Dendritic cell treated with granulocyte-macrophage colony-stimulating factor and Interleukin-4, amounts not matched to agents 40 ng/mL and 50 ng/mL, for 4 days (primary cell): ENCODE results near the gene MICAL3.
"Not testable (repeated sequence)": the region's sequence is repeated elsewhere in the genome, so short reads cannot be mapped to it uniquely, and the experiment has no call there.

Source experiments
- H3K27ac Mint-ChIP-seq: one replicate; pipeline ENCODE4 v1.8.0; 2022; ENCODE audit warnings: mild to moderate bottlenecking, mixed read lengths
- H3K27me3 Mint-ChIP-seq: one replicate; pipeline ENCODE4 v1.8.0; 2022; ENCODE audit warnings: mild to moderate bottlenecking, mixed read lengths
- H3K36me3 Mint-ChIP-seq: one replicate; pipeline ENCODE4 v1.8.0; 2022; ENCODE audit warnings: low read depth, mixed read lengths
- H3K4me1 Mint-ChIP-seq: one replicate; pipeline ENCODE4 v1.8.0; 2022; ENCODE audit warnings: low read depth, mixed read lengths
- H3K4me3 Mint-ChIP-seq: one replicate; pipeline ENCODE4 v1.8.0; 2022; ENCODE audit warnings: mild to moderate bottlenecking, moderate library complexity, mixed read lengths
- H3K9me3 Mint-ChIP-seq: one replicate; pipeline ENCODE4 v1.8.0; 2022; ENCODE audit warnings: mixed read lengths
- intact Hi-C: fragments of 100-400 bp; cut with micrococcal nuclease; formaldehyde crosslinking; loops from one replicate; pipeline ENCODE4 v1.15.0; 2022

Gene MICAL3

DNA sequence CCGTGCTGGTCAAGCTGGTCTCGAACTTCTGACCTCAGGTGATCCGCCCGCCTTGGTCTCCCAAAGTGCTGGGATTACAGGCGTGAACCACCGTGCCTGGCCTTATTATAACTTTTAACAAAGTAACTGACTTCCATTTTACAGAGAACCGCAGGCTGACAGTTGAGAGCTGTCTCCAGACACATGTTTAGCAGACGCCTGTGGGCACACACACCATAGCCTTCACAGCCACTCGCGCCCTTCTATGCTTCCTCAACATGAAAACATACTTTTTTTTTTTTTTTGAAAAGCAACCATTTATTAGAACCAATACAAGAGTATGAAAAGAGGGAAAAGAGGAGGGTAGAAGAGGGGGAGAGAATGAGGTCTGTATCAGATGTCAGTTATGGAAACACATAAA, 260.9 kb downstream of the MICAL3 start:
- Mint-ChIP-seq H3K4me1 (peaks cover 70% of the 10 kb centered on the region), H3K36me3 (peaks cover 28% of the 10 kb centered on the region), H3K27ac (peak overlapping the region; percentile 28)
- H3K27me3 Mint-ChIP-seq, intact Hi-C loops, H3K4me3 Mint-ChIP-seq, H3K9me3 Mint-ChIP-seq: not testable (repeated sequence)

GRCh38 chr22:17761138-17761488, 263.2 kb downstream of the MICAL3 start:
- Mint-ChIP-seq H3K27ac (peak overlapping the region; percentile 85), H3K9me3 (no peaks in the 10 kb centered on the region), H3K36me3 (peaks cover 32% of the 10 kb centered on the region), H3K4me1 (peaks cover 76% of the 10 kb centered on the region), H3K4me3 (peak overlapping the region; percentile 59), H3K27me3 (no peaks in the 10 kb centered on the region)
- intact Hi-C loops: loop anchor here (2.0 kb wide), 1 partner anchor 20 kb away; no protein-coding TSS in a partner anchor

- peaks cover 68% of the 10 kb centered on the region for H3K36me3 Mint-ChIP-seq
- H3K4me1 Mint-ChIP-seq: peaks cover 75% of the 10 kb centered on the region
- H3K4me3 Mint-ChIP-seq: peak overlapping the region; percentile 27
- no peaks in the 10 kb centered on the region for H3K27me3 Mint-ChIP-seq
- peak overlapping the region; percentile 78 for H3K27ac Mint-ChIP-seq
- intact Hi-C loops: no loop called here
- H3K9me3 Mint-ChIP-seq: no peaks in the 10 kb centered on the region
Observed at GRCh38 chr22:17754233-17754925, 270.0 kb downstream of the MICAL3 start.

GRCh38 chr22:17753401-17753989, 270.9 kb downstream of the MICAL3 start:
- peak overlapping the region; percentile 78 for H3K27ac Mint-ChIP-seq
- no peaks in the 10 kb centered on the region for H3K27me3 Mint-ChIP-seq
- no peak overlapping the region for H3K4me3 Mint-ChIP-seq
- H3K9me3 Mint-ChIP-seq: no peaks in the 10 kb centered on the region
- intact Hi-C loops: loop anchor here (2.0 kb wide), 1 partner anchor 27 kb away; no protein-coding TSS in a partner anchor
- peaks cover 74% of the 10 kb centered on the region for H3K36me3 Mint-ChIP-seq
- H3K4me1 Mint-ChIP-seq: peaks cover 72% of the 10 kb centered on the region

DNA sequence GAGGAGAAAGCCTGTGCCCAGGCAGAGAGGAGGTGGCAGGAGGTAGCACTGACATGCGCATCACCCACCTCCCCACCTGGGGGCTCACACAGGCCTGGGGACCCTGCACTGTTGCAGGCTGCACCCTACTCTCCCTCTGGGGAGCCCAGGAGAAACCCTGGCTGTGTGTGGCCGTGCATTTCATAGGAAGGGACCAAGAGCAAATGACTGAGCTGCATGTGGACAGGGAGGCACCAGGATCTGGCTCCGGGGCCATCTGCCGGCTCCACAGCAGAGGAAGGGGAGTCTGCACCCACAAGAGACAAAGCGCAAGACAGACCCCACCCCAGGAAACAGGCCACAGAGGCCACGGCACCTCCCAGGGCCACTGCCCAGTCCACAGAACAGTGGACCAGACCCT, 272.8 kb downstream of the MICAL3 start:
- Mint-ChIP-seq H3K4me1 (peaks cover 56% of the 10 kb centered on the region), H3K4me3 (no peak overlapping the region), H3K36me3 (peaks cover 81% of the 10 kb centered on the region), H3K27ac (peak overlapping the region; percentile 78), H3K9me3 (no peaks in the 10 kb centered on the region), H3K27me3 (no peaks in the 10 kb centered on the region)
- intact Hi-C loops: no loop called here

DNA sequence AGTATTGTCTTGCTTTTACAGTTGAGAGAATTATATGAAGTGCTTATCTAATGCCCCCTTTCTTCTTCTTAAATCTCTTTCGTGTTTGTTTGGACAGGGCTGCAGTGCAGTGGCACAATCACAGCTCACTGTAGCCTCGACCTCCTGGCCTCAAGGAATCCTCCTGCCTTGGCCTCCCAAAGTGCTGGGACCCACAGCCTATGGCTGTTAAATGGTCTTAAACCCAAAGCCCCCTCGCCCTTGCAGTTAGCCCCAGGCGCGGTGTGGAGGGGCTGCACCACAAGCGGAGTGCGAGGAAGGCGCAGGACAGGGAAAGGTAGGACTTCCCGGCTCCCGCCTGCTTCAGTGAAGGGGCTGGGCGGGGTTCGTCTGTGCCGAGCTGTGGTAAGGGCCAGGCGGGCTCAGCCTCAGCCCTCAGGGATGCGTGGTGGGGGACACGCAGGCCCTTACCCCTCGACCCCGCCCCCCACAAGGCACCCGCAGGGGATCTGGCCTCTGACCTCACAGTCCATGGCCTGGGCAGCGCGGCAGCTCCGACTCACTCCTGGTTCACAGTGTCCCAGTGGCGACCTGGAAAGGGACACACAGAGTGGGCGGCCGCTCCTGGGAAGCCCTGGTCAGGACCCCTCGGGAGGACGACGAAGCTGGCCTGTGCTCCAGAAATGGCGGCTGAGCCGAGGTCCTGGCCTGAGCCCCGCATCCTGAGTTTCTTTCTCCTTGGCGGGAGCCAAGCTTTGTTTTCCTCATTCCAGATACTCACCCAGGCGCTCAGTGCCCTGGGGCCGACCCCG, 274.6 kb downstream of the MICAL3 start:
- H3K9me3 Mint-ChIP-seq: no peaks in the 10 kb centered on the region
- peak overlapping the region; percentile 61 for H3K27ac Mint-ChIP-seq
- no peak overlapping the region for H3K4me3 Mint-ChIP-seq
- intact Hi-C loops: no loop called here
- H3K27me3 Mint-ChIP-seq: no peaks in the 10 kb centered on the region
- H3K4me1 Mint-ChIP-seq: peaks cover 46% of the 10 kb centered on the region
- H3K36me3 Mint-ChIP-seq: peaks cover 76% of the 10 kb centered on the region

- intact Hi-C loops: no loop called here
- no peak overlapping the region for H3K4me3 Mint-ChIP-seq
- H3K36me3 Mint-ChIP-seq: peaks cover 76% of the 10 kb centered on the region
- no peaks in the 10 kb centered on the region for H3K27me3 Mint-ChIP-seq
- H3K4me1 Mint-ChIP-seq: peaks cover 35% of the 10 kb centered on the region
- H3K27ac Mint-ChIP-seq: no peak overlapping the region
- no peaks in the 10 kb centered on the region for H3K9me3 Mint-ChIP-seq
Observed at GRCh38 chr22:17748555-17749353, 275.6 kb downstream of the MICAL3 start.

DNA sequence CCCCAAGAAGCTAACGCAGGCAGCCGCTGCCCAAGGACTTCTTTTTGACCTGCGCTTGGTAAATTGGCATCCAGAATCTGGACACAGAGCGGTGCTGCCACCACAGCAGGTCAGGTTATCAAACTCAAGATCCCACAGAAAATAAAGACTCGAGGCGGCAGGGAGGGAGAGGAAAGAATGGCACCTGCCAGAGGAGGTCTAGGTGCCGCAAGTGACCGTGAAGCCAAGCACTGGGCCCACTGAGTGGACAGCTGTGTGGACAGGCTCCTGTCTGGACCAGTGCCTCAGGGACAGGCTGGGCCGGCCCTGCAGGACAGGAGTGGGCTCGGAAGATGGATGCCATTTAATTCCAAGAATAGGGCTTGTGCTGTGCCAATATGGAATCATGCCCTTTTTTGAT, 277.4 kb downstream of the MICAL3 start:
- peak overlapping the region; percentile 53 for H3K27ac Mint-ChIP-seq
- intact Hi-C loops: no loop called here
- no peaks in the 10 kb centered on the region for H3K27me3 Mint-ChIP-seq
- H3K9me3 Mint-ChIP-seq: no peaks in the 10 kb centered on the region
- H3K4me3 Mint-ChIP-seq: no peak overlapping the region
- peaks cover 21% of the 10 kb centered on the region for H3K4me1 Mint-ChIP-seq
- H3K36me3 Mint-ChIP-seq: peaks cover 87% of the 10 kb centered on the region

DNA sequence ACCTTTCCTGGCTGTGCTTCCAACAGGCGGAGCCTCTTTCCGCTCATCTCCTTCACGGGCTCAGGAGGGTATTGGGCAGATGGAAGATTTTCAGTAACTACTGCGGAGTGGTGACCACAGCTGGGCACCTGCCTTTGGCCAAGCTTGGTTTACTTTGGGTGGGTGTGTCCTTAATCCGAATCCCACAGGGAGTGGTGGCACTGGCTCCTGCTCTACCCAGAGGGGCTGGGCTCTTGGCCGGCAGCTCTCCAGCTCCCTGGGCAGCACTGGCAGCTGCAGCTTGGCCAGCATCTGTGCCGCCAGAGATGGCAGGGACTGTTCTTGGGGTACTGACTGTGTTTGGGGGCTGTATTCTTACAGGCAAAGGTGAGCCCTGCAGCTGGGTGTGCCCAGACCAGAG, 279.9 kb downstream of the MICAL3 start:
- peaks cover 95% of the 10 kb centered on the region for H3K36me3 Mint-ChIP-seq
- H3K4me3 Mint-ChIP-seq: no peak overlapping the region
- H3K9me3 Mint-ChIP-seq: no peaks in the 10 kb centered on the region
- intact Hi-C loops: loop anchor here (5.0 kb wide), 1 partner anchor 333 kb away; the partner anchor contains the start of gene PEX26
- no peak overlapping the region for H3K27ac Mint-ChIP-seq
- peaks cover 5% of the 10 kb centered on the region for H3K4me1 Mint-ChIP-seq
- no peaks in the 10 kb centered on the region for H3K27me3 Mint-ChIP-seq

- intact Hi-C loops: loop anchor here (5.0 kb wide), 1 partner anchor 333 kb away; the partner anchor contains the start of gene PEX26
- no peaks in the 10 kb centered on the region for H3K27me3 Mint-ChIP-seq
- no peak overlapping the region for H3K27ac Mint-ChIP-seq
- H3K4me1 Mint-ChIP-seq: peaks cover 3% of the 10 kb centered on the region
- H3K9me3 Mint-ChIP-seq: no peaks in the 10 kb centered on the region
- no peak overlapping the region for H3K4me3 Mint-ChIP-seq
- peaks cover 95% of the 10 kb centered on the region for H3K36me3 Mint-ChIP-seq
Observed at GRCh38 chr22:17743661-17744411, 280.5 kb downstream of the MICAL3 start.

- intact Hi-C loops: loop anchor here (5.0 kb wide), 1 partner anchor 335 kb away; the partner anchor contains the start of gene PEX26
- peaks cover 95% of the 10 kb centered on the region for H3K36me3 Mint-ChIP-seq
Observed at GRCh38 chr22:17742527-17742902, 281.8 kb downstream of the MICAL3 start.

GRCh38 chr22:17741866-17742526, 282.4 kb downstream of the MICAL3 start:
- no peak overlapping the region for H3K4me3 Mint-ChIP-seq
- H3K27ac Mint-ChIP-seq: no peak overlapping the region
- intact Hi-C loops: loop anchor here (5.0 kb wide), 1 partner anchor 335 kb away; the partner anchor contains the start of gene PEX26
- H3K27me3 Mint-ChIP-seq: no peaks in the 10 kb centered on the region
- peaks cover 95% of the 10 kb centered on the region for H3K36me3 Mint-ChIP-seq
- H3K9me3 Mint-ChIP-seq: no peaks in the 10 kb centered on the region
- H3K4me1 Mint-ChIP-seq: peaks cover 3% of the 10 kb centered on the region

More at GRCh38 chr22:17742527-17742902, 281.8 kb downstream of the MICAL3 start:
- Mint-ChIP-seq H3K4me1 (peaks cover 3% of the 10 kb centered on the region), H3K27ac (peak overlapping the region; percentile 13), H3K27me3 (no peaks in the 10 kb centered on the region), H3K9me3 (no peaks in the 10 kb centered on the region), H3K4me3 (no peak overlapping the region)
